Measurements from ENCODE around the gene ZNF555. TPM values are rescaled to one million over a fixed set of nuclear protein-coding genes. Genes with fewer than 3 reads are reported as not detected.

Gene ZNF555
- total and polyA plus RNA-seq, 2 of the 13 experiments (the other 11 are each of a cell fraction or from before 2014, with no cell fraction given), result 5.0 to 8.0 TPM

- no peak for TF ChIP-seq ZFY (CRISPR knock-in tag; IDR thresholded peaks at IDR 0.05)
- TF ChIP-seq ZNF317 (CRISPR knock-in tag; IDR thresholded peaks at IDR 0.05), result no peak
- TF ChIP-seq KDM3A (CRISPR knock-in tag; IDR thresholded peaks at IDR 0.05; ENCODE audit: low read depth), result no peak
- no peak for TF ChIP-seq ZNF337 (CRISPR knock-in tag; IDR thresholded peaks at IDR 0.05; ENCODE audit: borderline replicate concordance, low read depth)
- TF ChIP-seq, protein P1, sequence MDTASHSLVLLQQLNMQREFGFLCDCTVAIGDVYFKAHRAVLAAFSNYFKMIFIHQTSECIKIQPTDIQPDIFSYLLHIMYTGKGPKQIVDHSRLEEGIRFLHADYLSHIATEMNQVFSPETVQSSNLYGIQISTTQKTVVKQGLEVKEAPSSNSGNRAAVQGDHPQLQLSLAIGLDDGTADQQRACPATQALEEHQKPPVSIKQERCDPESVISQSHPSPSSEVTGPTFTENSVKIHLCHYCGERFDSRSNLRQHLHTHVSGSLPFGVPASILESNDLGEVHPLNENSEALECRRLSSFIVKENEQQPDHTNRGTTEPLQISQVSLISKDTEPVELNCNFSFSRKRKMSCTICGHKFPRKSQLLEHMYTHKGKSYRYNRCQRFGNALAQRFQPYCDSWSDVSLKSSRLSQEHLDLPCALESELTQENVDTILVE (CRISPR knock-in tag; IDR thresholded peaks at IDR 0.05), result no peak
- TF ChIP-seq SRY (CRISPR knock-in tag; IDR thresholded peaks at IDR 0.05), result 0 out of 2 replicates have a peak, but pooled peaks have one; percentile 36
- TF ChIP-seq GPN1 (CRISPR knock-in tag; IDR thresholded peaks at IDR 0.05; ENCODE audit: borderline replicate concordance), result no peak
- TF ChIP-seq, protein P2, sequence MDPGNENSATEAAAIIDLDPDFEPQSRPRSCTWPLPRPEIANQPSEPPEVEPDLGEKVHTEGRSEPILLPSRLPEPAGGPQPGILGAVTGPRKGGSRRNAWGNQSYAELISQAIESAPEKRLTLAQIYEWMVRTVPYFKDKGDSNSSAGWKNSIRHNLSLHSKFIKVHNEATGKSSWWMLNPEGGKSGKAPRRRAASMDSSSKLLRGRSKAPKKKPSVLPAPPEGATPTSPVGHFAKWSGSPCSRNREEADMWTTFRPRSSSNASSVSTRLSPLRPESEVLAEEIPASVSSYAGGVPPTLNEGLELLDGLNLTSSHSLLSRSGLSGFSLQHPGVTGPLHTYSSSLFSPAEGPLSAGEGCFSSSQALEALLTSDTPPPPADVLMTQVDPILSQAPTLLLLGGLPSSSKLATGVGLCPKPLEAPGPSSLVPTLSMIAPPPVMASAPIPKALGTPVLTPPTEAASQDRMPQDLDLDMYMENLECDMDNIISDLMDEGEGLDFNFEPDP (CRISPR knock-in tag; conservative IDR thresholded peaks at IDR 0.05), result no peak
- TF ChIP-seq, protein P3, sequence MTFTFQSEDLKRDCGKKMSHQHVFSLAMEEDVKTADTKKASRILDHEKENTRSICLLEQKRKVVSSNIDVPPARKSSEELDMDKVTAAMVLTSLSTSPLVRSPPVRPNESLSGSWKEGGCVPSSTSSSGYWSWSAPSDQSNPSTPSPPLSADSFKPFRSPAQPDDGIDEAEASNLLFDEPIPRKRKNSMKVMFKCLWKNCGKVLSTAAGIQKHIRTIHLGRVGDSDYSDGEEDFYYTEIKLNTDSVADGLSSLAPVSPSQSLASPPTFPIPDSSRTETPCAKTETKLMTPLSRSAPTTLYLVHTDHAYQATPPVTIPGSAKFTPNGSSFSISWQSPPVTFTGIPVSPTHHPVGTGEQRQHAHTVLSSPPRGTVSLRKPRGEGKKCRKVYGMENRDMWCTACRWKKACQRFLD (CRISPR knock-in tag; IDR thresholded peaks at IDR 0.05; ENCODE audit: borderline replicate concordance), result no peak
- no peak for TF ChIP-seq JUN (CRISPR knock-in tag; IDR thresholded peaks at IDR 0.05)
- TF ChIP-seq ZNF768 (CRISPR knock-in tag; IDR thresholded peaks at IDR 0.05), result 0 out of 2 replicates have a peak, but pooled peaks have one; percentile 3
- no peak for TF ChIP-seq ZNF256 (CRISPR knock-in tag; conservative IDR thresholded peaks at IDR 0.05)
- no peak for TF ChIP-seq ZNF432 (CRISPR knock-in tag; IDR thresholded peaks at IDR 0.05; ENCODE audit: borderline replicate concordance)
Measured at GRCh38 chr19:2841855-2842574, 740 bp downstream of the ZNF555 start (continued).
